HFF-Myc (cell line): ENCODE results near the gene ART4.

Experiments used
- DNase-seq: peaks from one replicate; pipeline ENCODE4 v3.0.0-alpha.2; 2011; ENCODE audit warnings: low read depth; ENCODE audit errors: extremely low read depth
- H3K4me3 ChIP-seq: replicated peaks from 2 replicates; pipeline ENCODE4 v1.5.1; 2011; ENCODE audit warnings: low read depth, mild to moderate bottlenecking, control low read depth, low read length
- CTCF ChIP-seq: IDR thresholded peaks from 2 replicates; pipeline ENCODE4 v1.5.1; 2012; ENCODE audit warnings: mild to moderate bottlenecking, low read depth, low read length, control low read depth; ENCODE audit errors: missing control alignments

The ART4 gene

GRCh38 chr12:14843425-14843887 is at the start of gene ART4:
Gene ART4 (minus strand): TSS chr12:14843526. CDS start chr12:14843113, 413 bp downstream.
- no peak for TF ChIP-seq CTCF
- DNase-seq = no peak
- no peak within 1 kb of the TSS for H3K4me3 ChIP-seq

- peak; percentile 6 for TF ChIP-seq CTCF
- DNase-seq = no peak
- no peak overlapping the region for H3K4me3 ChIP-seq
Observed at GRCh38 chr12:14892726-14893505, 49.6 kb upstream of the ART4 start.

- no peak overlapping the region for H3K4me3 ChIP-seq
- no peak for TF ChIP-seq CTCF
- DNase-seq = no peak
Observed at GRCh38 chr12:14890701-14891100, 47.4 kb upstream of the ART4 start.

GRCh38 chr12:14886271-14886670 is 42.9 kb upstream of the ART4 start:
- H3K4me3 ChIP-seq = no peak overlapping the region
- no peak for DNase-seq
- no peak for TF ChIP-seq CTCF

- TF ChIP-seq CTCF = no peak
- DNase-seq = no peak
- H3K4me3 ChIP-seq = peak within 1 kb of the TSS; percentile 7; the same call in 1 of the 2 replicates
Observed at GRCh38 chr12:14885718-14886221, 42.4 kb upstream of the ART4 start, which contains the start of gene MGP. Gene MGP (minus strand): TSS chr12:14885854. CDS start chr12:14885791, 63 bp downstream.

- no peak for TF ChIP-seq CTCF
- H3K4me3 ChIP-seq = peak overlapping the region; percentile 7; the same call in 1 of the 2 replicates
- no peak for DNase-seq
Observed at GRCh38 chr12:14884458-14884878, 41.1 kb upstream of the ART4 start.
